Esophagus squamous epithelium (tissue), 4 donors: Measurements from ENCODE around the gene MRPL52.

Experiments
- POLR2A ChIP-seq, 4 donors: fragments of 450-650 bp; IDR thresholded peaks; one replicate each; pipeline ENCODE4 v1.6.1; 2017; ENCODE audit warnings: antibody characterized with exemption in 4 of 4, mild to moderate bottlenecking in 4 of 4, moderate library complexity in 3 of 4
- TF ChIP-seq, protein P1 (sequence below), 6 experiments: fragments of 450-650 bp in 4 of 6; fragments of 200-600 bp in 2 of 6; sonication (generic) in 2 of 6; IDR thresholded peaks; one replicate each; pipeline ENCODE4 v1.5.1; 2016 to 2019; ENCODE audit warnings: antibody characterized with exemption in 6 of 6, mild to moderate bottlenecking in 4 of 6, moderate library complexity in 4 of 6

DNA sequence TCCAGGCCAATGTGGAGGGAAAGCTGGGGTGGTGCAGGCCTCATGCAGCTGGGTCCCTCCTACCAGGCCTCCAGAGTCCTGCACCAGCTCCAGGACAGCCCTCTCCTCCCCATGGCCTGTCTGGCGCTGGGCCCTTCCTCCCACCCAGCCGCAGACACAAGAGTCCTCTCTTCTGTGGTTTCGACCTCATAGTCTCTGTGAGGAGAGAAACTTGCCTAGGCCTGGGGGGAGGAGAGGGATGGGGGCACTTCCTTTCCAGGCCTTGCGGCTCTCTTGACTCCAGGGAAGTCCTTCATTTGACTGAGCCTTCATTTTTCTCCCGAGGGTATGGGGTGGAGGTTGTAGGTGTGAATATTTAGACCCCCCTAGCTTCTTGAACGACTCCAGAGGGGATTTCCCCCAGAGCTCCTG is 8.9 kb downstream of the MRPL52 start:
- TF ChIP-seq, protein P1, sequence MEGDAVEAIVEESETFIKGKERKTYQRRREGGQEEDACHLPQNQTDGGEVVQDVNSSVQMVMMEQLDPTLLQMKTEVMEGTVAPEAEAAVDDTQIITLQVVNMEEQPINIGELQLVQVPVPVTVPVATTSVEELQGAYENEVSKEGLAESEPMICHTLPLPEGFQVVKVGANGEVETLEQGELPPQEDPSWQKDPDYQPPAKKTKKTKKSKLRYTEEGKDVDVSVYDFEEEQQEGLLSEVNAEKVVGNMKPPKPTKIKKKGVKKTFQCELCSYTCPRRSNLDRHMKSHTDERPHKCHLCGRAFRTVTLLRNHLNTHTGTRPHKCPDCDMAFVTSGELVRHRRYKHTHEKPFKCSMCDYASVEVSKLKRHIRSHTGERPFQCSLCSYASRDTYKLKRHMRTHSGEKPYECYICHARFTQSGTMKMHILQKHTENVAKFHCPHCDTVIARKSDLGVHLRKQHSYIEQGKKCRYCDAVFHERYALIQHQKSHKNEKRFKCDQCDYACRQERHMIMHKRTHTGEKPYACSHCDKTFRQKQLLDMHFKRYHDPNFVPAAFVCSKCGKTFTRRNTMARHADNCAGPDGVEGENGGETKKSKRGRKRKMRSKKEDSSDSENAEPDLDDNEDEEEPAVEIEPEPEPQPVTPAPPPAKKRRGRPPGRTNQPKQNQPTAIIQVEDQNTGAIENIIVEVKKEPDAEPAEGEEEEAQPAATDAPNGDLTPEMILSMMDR (IDR thresholded peaks at IDR 0.05): no peak
- no peak for TF ChIP-seq POLR2A (IDR thresholded peaks at IDR 0.05)
